Stimulated activated CD4-positive, alpha-beta T cell treated with anti-CD3 and anti-CD28 coated beads, Interleukin-1b, Interleukin-23, amount 100 ng/mL, for 24 hours (primary cell): ENCODE data around the gene TMEM128.
"Not testable (repeated sequence)": the region's sequence is repeated elsewhere in the genome, so short reads cannot be mapped to it uniquely, and the experiment has no call there.

Source experiments
- DNase-seq, 4 experiments: peaks; one replicate each; pipeline ENCODE4 v3.0.0-alpha.2; 2020; ENCODE audit warnings: low read depth in 4 of 4, low spot score in 1 of 4

The TMEM128 gene, protein sequence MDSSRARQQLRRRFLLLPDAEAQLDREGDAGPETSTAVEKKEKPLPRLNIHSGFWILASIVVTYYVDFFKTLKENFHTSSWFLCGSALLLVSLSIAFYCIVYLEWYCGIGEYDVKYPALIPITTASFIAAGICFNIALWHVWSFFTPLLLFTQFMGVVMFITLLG

GRCh38 chr4:4248029-4248884, at the start of gene TMEM128:
Gene TMEM128 (minus strand): TSS chr4:4248223. CDS start chr4:4248202, 21 bp downstream.
- peak; percentile 82 to 89 (median 84) for DNase-seq

GRCh38 chr4:4296283-4296846, 48.3 kb upstream of the TMEM128 start:
- DNase-seq = no peak

- DNase-seq = no peak
These were observed 45.3 kb upstream of the TMEM128 start for GRCh38 chr4:4293279-4293678.

- peak; percentile 89 to 94 (median 92) for DNase-seq
These were observed 42.2 kb upstream of the TMEM128 start, which contains the start of the genes LYAR and ZBTB49 for GRCh38 chr4:4289941-4290850. Gene LYAR (minus strand): TSS chr4:4290154. CDS start chr4:4283742, 6,412 bp downstream. Gene ZBTB49 (plus strand): TSS chr4:4290251. CDS start chr4:4299946, 9,695 bp downstream.

- DNase-seq = no peak
These were observed 41.5 kb upstream of the TMEM128 start for GRCh38 chr4:4289597-4289940.

DNA sequence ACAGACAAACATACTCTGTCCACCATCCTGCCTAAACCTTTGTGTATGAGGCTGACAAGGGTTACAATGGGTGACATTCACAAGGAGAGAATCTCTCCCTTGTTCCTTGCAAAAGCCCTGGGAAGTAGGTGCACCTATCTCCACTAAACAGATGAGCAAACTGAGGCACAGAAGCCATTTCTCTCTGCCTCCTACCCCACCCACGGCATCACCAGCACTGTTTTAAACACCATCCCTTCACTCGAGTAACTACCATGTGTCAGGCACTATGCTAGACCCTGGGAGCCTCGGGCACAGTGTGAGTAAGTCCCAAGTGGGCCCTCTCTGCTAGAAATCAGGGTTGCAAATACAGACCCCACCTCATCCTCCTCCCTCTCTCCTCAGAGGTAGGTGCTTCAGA, 41.0 kb upstream of the TMEM128 start:
- no peak for DNase-seq

GRCh38 chr4:4288098-4288497, 40.1 kb upstream of the TMEM128 start:
- no peak for DNase-seq

GRCh38 chr4:4284827-4285618, 37.0 kb upstream of the TMEM128 start:
- no peak for DNase-seq

GRCh38 chr4:4281787-4282186, 33.8 kb upstream of the TMEM128 start:
- no peak for DNase-seq

- DNase-seq = no peak
These were observed 29.5 kb upstream of the TMEM128 start for GRCh38 chr4:4277531-4277930.

DNA sequence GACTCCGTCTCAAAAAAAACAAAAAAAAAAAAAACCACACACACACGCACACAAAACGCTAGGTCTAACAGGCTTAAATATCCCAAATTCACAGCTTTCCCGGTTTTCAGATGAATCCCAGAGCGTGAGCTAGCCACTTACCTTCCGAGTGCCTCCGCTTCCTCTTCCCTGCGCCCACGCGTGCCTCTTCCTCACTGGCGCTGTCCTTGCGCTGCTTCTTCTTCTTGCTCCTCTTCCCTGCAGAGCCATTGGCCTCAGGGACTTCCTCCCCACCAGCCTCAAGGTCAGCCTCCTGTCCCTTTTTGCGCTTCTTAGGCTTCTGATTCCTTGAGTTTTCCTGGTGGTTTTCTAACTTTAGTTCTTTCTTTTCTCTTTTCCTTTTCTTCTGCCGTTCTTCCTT, 26.2 kb upstream of the TMEM128 start:
- DNase-seq = no peak

- DNase-seq = no peak
These were observed 23.9 kb upstream of the TMEM128 start for GRCh38 chr4:4271912-4272311.

DNA sequence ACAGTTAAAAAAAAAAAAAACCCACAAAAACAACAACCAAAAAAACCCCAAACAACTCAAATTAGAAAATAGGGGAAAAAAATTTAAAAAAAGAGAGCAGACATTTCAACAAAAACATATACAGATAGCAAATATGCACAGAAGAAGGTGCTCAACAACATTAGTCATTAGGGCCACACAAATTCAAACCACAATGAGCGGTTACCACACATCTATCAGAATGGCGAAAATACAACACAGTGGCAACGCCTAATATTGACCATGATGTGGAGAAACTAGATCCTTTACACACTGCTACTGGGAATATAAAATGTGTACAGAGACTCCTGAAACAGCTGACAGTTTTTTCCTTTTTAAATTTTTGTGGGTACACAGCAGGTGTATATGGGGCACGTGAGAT, 22.5 kb upstream of the TMEM128 start:
- DNase-seq = no peak

DNA sequence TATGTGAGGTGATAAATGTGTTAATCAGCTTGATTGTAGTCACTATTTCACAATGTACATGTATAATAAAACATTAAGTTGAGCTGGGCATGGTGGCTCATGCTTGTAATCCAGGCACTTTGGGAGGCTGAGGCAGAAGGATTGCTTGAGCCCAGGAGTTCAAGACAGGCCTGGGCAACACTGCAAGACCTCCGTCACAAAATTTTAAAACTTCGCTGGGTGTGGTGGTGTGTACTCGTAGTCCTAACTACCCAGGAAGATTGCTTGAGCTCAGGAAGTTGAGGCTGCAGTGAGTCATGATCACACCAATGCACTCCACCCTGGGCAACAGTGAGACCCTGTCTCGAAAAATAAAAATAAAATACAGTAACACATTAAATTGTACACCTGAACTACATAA, 21.8 kb upstream of the TMEM128 start:
- no peak for DNase-seq

DNA sequence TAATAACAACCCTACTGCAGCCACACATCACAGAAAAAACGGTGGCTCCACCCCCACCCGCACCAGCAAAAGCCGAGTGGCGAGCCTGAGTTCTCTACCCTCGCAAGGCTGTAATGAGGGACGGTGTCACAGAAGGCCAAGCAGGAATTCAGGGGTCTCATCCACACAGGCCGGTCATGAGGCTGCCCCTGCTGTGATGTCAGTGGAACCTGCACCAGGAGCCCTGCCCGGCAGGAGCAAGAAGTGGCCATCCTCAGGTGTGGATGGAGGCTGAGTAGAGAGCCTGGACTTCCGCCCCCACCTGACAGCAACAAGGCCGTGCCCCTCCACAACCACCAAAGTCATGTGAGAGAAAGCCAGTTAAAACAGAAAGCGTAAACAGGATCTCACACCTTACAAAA, 21.3 kb upstream of the TMEM128 start:
- no peak for DNase-seq

DNA sequence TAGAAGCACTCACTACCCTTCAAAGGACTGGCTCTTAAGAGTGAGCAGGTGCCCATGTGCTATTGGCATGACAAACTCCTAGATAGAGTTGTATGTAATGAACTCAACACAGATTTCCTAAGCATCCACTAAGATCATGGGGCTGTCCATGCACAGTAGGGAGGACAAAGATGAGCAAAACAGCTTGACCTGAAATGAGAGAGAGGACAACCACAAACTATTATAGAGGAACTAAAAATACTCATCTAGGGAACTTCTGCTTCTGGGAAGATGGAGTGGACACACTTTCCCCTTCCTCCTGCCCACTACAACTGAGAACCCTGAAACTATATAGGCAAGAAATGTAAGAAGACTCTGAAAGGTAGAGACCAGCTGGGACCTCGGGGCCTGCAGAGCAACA, 20.8 kb upstream of the TMEM128 start:
- no peak for DNase-seq

- no peak for DNase-seq
These were observed 20.0 kb upstream of the TMEM128 start for GRCh38 chr4:4267981-4268380.

GRCh38 chr4:4260185-4260751, 12.2 kb upstream of the TMEM128 start:
- DNase-seq = no peak

GRCh38 chr4:4259484-4260100, 11.6 kb upstream of the TMEM128 start:
- no peak for DNase-seq

- not testable (repeated sequence) for DNase-seq
These were observed 9.7 kb upstream of the TMEM128 start for GRCh38 chr4:4257705-4258104.
